Testis (tissue), 3 donors: ENCODE measurements around the gene CASP2. TPM values are rescaled to one million over a fixed set of nuclear protein-coding genes. Genes with fewer than 3 reads are reported as not detected.

Experiments used
- DNase-seq: peaks from one replicate; pipeline ENCODE4 v3.0.0-alpha.2; 2019
- H3K27ac ChIP-seq, 2 donors: fragments of 200-600 bp; sonication (generic); one replicate each; pipeline ENCODE4 v1.5.1; 2019
- H3K27me3 ChIP-seq: fragments of 200-600 bp; sonication (generic); one replicate; pipeline ENCODE4 v1.5.1; 2019
- H3K36me3 ChIP-seq: fragments of 200-600 bp; sonication (generic); one replicate; pipeline ENCODE4 v1.5.1; 2017; ENCODE audit warnings: low read depth; ENCODE audit errors: missing control alignments
- H3K4me1 ChIP-seq: fragments of 200-600 bp; sonication (generic); one replicate; pipeline ENCODE4 v1.5.1; 2019
- H3K4me3 ChIP-seq, 2 donors: fragments of 200-600 bp; sonication (generic); one replicate each; pipeline ENCODE4 v1.5.1; 2017 to 2019
- H3K9me3 ChIP-seq: fragments of 200-600 bp; sonication (generic); one replicate; pipeline ENCODE4 v1.5.1; 2017
- CTCF ChIP-seq, 3 experiments: fragments of 450-650 bp in 2 of 3; fragments of 200-600 bp in 1 of 3; sonication (generic) in 1 of 3; IDR thresholded peaks; one replicate each; pipeline ENCODE4 v1.5.1; 2016 to 2019; ENCODE audit warnings: antibody characterized with exemption in 3 of 3, mild to moderate bottlenecking in 2 of 3, moderate library complexity in 1 of 3
- POLR2A ChIP-seq: fragments of 450-650 bp; IDR thresholded peaks from one replicate; pipeline ENCODE4 v1.6.1; 2017; ENCODE audit warnings: antibody characterized with exemption, mild to moderate bottlenecking, moderate library complexity
- WGBS, 2 donors: methylation state at CpG; one replicate each; pipeline ENCODE4 v1.1.5; 2018; 5-methylcytosine and 5-hydroxymethylcytosine counted together
- intact Hi-C: fragments of 100-400 bp; cut with DNase I; formaldehyde crosslinking; loops from one replicate; pipeline ENCODE4 v1.15.1; 2023; ENCODE audit warnings: low total_unique reads
- polyA plus RNA-seq: library from polyadenylated mRNA; stranded (reverse); fragments of 350-450 nt; fragmentation: Illumina TruSeq; extraction: RNeasy Lipid Tissue Mini Kit (QIAGEN cat#74804); gene quantifications from one replicate; pipeline ENCODE4 v1.2.3, GENCODE V29; 2014; ENCODE audit warnings: low read depth, low replicate concordance; ENCODE audit not compliant: insufficient read depth
- total RNA-seq, 2 donors: library from RNA; depleted of rRNA; stranded (reverse); fragments of >200 nt; gene quantifications; one replicate each; pipeline ENCODE4 v1.2.3, GENCODE V29; 2016

CASP2 gene
- total and polyA plus RNA-seq, 3 donors from 2014 or later: 20.7 to 26.5 (median 23.6) TPM

- Histone ChIP-seq H3K9me3 (no peaks in the 10 kb centered on the region), H3K4me1 (no peaks in the 10 kb centered on the region), H3K36me3 (no peaks in the 10 kb centered on the region), H3K27ac (no peak overlapping the region), H3K4me3 (no peak overlapping the region), H3K27me3 (no peaks in the 10 kb centered on the region)
- no peak for DNase-seq
- 55 to 56% methylated on average over 3 to 5 of the region's 5 CpGs for WGBS, 2 donors
- intact Hi-C loops: no loop called here
- TF ChIP-seq POLR2A: no peak
- TF ChIP-seq CTCF (IDR thresholded peaks at IDR 0.05): no peak
Observed at GRCh38 chr7:143318661-143319060, 30.5 kb downstream of the CASP2 start.

- Histone ChIP-seq H3K9me3 (no peaks in the 10 kb centered on the region), H3K27me3 (no peaks in the 10 kb centered on the region), H3K4me1 (no peaks in the 10 kb centered on the region), H3K27ac (no peak overlapping the region), H3K4me3 (no peak overlapping the region), H3K36me3 (no peaks in the 10 kb centered on the region)
- intact Hi-C loops: no loop called here
- 69 to 82% methylated on average over 6 to 9 of the region's 9 CpGs for WGBS, 2 donors
- no peak for TF ChIP-seq POLR2A
- DNase-seq: no peak
Observed at GRCh38 chr7:143320620-143321019, 32.5 kb downstream of the CASP2 start.

GRCh38 chr7:143321242-143321641 is 33.1 kb downstream of the CASP2 start:
- Histone ChIP-seq H3K4me3 (no peak overlapping the region), H3K36me3 (no peaks in the 10 kb centered on the region), H3K27ac (no peak overlapping the region), H3K4me1 (no peaks in the 10 kb centered on the region), H3K9me3 (no peaks in the 10 kb centered on the region), H3K27me3 (no peaks in the 10 kb centered on the region)
- no peak for TF ChIP-seq POLR2A
- no peak for TF ChIP-seq CTCF (IDR thresholded peaks at IDR 0.05)
- no peak for DNase-seq
- intact Hi-C loops: no loop called here
- WGBS, 2 donors: 97 to 98% methylated on average over 10 of the region's 10 CpGs

- TF ChIP-seq POLR2A: no peak
- no peak for TF ChIP-seq CTCF (IDR thresholded peaks at IDR 0.05)
- H3K27ac ChIP-seq: no peak overlapping the region
- WGBS, 2 donors: 83 to 97% methylated on average over 4 of the region's 4 CpGs
- no peaks in the 10 kb centered on the region for H3K27me3 ChIP-seq
- DNase-seq: peak; percentile 37
- H3K9me3 ChIP-seq: no peaks in the 10 kb centered on the region
- no peaks in the 10 kb centered on the region for H3K36me3 ChIP-seq
- intact Hi-C loops: no loop called here
- H3K4me1 ChIP-seq: no peaks in the 10 kb centered on the region
- no peak overlapping the region for H3K4me3 ChIP-seq
Observed at GRCh38 chr7:143321734-143322133, 33.6 kb downstream of the CASP2 start.

GRCh38 chr7:143322760-143323633 is 34.8 kb downstream of the CASP2 start:
- Histone ChIP-seq H3K36me3 (no peaks in the 10 kb centered on the region), H3K4me3 (no peak overlapping the region), H3K9me3 (no peaks in the 10 kb centered on the region), H3K27ac (no peak overlapping the region), H3K4me1 (no peaks in the 10 kb centered on the region), H3K27me3 (no peaks in the 10 kb centered on the region)
- intact Hi-C loops: no loop called here
- WGBS, 2 donors: 75 to 77% methylated on average over 23 of the region's 23 CpGs
- DNase-seq: no peak
- TF ChIP-seq POLR2A: no peak
- no peak for TF ChIP-seq CTCF (IDR thresholded peaks at IDR 0.05)
